ENCODE measurements around the gene OMP.
A peak's percentile ranks its signal among the peaks of the same experiment; 100 is the strongest.

- TF ChIP-seq CTCF (CRISPR knock-in tag; IDR thresholded peaks at IDR 0.05) (no peak; the same call in 1 of the 2 replicates), FOXM1 (CRISPR knock-in tag; IDR thresholded peaks at IDR 0.05) (no peak), ZNF232 (CRISPR knock-in tag; IDR thresholded peaks at IDR 0.05; ENCODE audit: borderline replicate concordance) (no peak), MXD4 (CRISPR knock-in tag; IDR thresholded peaks at IDR 0.05) (no peak), JUNB (CRISPR knock-in tag; IDR thresholded peaks at IDR 0.05; ENCODE audit: borderline replicate concordance) (no peak), ZNF121 (CRISPR knock-in tag; IDR thresholded peaks at IDR 0.05) (0 out of 2 replicates have a peak, but pooled peaks have one; percentile 24), TCF7L2 (IDR thresholded peaks at IDR 0.05; ENCODE audit: low read depth, low read length) (no peak), ZNF24 (IDR thresholded peaks at IDR 0.05) (peak; percentile 74), KLF16 (CRISPR knock-in tag; IDR thresholded peaks at IDR 0.05) (0 out of 4 replicates have a peak, but pooled peaks of 1 of the 2 experiments have one; percentile 45), SAFB2 (CRISPR knock-in tag; IDR thresholded peaks at IDR 0.05; ENCODE audit: borderline replicate concordance, low read depth) (no peak; the same call in 1 of the 2 replicates)
- TF ChIP-seq, protein P1, sequence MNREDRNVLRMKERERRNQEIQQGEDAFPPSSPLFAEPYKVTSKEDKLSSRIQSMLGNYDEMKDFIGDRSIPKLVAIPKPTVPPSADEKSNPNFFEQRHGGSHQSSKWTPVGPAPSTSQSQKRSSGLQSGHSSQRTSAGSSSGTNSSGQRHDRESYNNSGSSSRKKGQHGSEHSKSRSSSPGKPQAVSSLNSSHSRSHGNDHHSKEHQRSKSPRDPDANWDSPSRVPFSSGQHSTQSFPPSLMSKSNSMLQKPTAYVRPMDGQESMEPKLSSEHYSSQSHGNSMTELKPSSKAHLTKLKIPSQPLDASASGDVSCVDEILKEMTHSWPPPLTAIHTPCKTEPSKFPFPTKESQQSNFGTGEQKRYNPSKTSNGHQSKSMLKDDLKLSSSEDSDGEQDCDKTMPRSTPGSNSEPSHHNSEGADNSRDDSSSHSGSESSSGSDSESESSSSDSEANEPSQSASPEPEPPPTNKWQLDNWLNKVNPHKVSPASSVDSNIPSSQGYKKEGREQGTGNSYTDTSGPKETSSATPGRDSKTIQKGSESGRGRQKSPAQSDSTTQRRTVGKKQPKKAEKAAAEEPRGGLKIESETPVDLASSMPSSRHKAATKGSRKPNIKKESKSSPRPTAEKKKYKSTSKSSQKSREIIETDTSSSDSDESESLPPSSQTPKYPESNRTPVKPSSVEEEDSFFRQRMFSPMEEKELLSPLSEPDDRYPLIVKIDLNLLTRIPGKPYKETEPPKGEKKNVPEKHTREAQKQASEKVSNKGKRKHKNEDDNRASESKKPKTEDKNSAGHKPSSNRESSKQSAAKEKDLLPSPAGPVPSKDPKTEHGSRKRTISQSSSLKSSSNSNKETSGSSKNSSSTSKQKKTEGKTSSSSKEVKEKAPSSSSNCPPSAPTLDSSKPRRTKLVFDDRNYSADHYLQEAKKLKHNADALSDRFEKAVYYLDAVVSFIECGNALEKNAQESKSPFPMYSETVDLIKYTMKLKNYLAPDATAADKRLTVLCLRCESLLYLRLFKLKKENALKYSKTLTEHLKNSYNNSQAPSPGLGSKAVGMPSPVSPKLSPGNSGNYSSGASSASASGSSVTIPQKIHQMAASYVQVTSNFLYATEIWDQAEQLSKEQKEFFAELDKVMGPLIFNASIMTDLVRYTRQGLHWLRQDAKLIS (CRISPR knock-in tag; IDR thresholded peaks at IDR 0.05), result no peak
- TF ChIP-seq, protein P2, sequence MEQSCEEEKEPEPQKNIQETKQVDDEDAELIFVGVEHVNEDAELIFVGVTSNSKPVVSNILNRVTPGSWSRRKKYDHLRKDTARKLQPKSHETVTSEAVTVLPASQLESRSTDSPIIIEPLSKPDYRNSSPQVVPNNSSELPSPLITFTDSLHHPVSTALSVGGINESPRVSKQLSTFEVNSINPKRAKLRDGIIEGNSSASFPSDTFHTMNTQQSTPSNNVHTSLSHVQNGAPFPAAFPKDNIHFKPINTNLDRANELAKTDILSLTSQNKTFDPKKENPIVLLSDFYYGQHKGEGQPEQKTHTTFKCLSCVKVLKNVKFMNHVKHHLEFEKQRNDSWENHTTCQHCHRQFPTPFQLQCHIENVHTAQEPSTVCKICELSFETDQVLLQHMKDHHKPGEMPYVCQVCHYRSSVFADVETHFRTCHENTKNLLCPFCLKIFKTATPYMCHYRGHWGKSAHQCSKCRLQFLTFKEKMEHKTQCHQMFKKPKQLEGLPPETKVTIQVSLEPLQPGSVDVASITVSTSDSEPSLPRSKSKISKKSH (CRISPR knock-in tag; IDR thresholded peaks at IDR 0.05; ENCODE audit: borderline replicate concordance), result no peak
These were observed 42.3 kb downstream of the OMP start for GRCh38 chr11:77144857-77145428.

All from HepG2 (cell line).